ENCODE measurements around the gene ZMYM1.

The ZMYM1 gene

DNA sequence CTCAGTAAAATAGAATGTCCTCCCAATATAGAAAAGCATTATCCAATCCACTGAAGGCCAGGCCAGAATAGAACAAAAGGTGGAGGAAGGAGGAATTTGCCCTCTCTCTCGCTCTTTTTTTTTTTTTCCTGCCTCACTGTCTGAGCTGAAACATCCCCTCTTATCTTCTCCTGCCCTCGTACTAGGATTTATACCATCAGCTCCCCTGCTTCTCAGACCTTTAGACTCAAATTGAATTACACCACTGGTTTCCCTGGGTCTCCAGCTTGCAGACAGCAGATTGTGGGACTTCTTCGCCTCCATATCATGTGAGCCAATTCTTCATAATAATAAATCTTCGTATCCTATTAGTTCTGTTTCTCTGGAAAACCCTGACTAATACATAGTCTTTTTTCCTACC, 42.6 kb upstream of the ZMYM1 start:
- H3K4me3 ChIP-seq (replicated peaks; ENCODE audit: low read depth, low read length) = no peak overlapping the region
- DNase-seq (ENCODE audit: low read depth) = no peak
- TF ChIP-seq, protein P1, sequence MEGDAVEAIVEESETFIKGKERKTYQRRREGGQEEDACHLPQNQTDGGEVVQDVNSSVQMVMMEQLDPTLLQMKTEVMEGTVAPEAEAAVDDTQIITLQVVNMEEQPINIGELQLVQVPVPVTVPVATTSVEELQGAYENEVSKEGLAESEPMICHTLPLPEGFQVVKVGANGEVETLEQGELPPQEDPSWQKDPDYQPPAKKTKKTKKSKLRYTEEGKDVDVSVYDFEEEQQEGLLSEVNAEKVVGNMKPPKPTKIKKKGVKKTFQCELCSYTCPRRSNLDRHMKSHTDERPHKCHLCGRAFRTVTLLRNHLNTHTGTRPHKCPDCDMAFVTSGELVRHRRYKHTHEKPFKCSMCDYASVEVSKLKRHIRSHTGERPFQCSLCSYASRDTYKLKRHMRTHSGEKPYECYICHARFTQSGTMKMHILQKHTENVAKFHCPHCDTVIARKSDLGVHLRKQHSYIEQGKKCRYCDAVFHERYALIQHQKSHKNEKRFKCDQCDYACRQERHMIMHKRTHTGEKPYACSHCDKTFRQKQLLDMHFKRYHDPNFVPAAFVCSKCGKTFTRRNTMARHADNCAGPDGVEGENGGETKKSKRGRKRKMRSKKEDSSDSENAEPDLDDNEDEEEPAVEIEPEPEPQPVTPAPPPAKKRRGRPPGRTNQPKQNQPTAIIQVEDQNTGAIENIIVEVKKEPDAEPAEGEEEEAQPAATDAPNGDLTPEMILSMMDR (IDR thresholded peaks at IDR 0.05; ENCODE audit: low read length, missing control alignments) = no peak

- TF ChIP-seq, protein P1 (IDR thresholded peaks at IDR 0.05; ENCODE audit: low read length, missing control alignments) = no peak
- DNase-seq (ENCODE audit: low read depth) = no peak
- H3K4me3 ChIP-seq (replicated peaks; ENCODE audit: low read depth, low read length) = no peak overlapping the region
Observed at GRCh38 chr1:35037206-35037605, 42.0 kb upstream of the ZMYM1 start.

DNA sequence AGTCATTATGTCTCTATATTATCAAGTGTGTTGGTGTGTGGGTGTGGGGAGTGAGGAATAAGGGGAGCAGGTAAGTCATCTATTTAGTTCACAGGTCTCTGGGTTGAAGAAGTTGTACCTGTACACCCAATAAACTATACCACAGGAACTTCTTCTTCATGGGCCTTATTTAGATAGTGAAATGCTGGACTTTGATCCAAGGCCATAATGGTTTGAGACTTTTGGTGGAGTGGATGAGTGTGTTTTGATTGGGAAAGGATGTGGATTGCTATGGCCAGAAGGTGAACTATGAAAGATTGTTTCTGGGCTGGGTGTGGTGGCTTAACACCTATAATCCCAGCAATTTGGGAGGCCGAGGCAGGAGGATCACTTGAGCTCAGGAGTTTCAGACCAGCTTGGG, 40.5 kb upstream of the ZMYM1 start:
- no peak for DNase-seq (ENCODE audit: low read depth)
- TF ChIP-seq, protein P1 (IDR thresholded peaks at IDR 0.05; ENCODE audit: low read length, missing control alignments) = no peak
- H3K4me3 ChIP-seq (replicated peaks; ENCODE audit: low read depth, low read length) = no peak overlapping the region

- TF ChIP-seq, protein P1 (IDR thresholded peaks at IDR 0.05; ENCODE audit: low read length, missing control alignments) = no peak
- DNase-seq (ENCODE audit: low read depth) = no peak
- no peak overlapping the region for H3K4me3 ChIP-seq (replicated peaks; ENCODE audit: low read depth, low read length)
Observed at GRCh38 chr1:35043498-35043897, 35.7 kb upstream of the ZMYM1 start.

DNA sequence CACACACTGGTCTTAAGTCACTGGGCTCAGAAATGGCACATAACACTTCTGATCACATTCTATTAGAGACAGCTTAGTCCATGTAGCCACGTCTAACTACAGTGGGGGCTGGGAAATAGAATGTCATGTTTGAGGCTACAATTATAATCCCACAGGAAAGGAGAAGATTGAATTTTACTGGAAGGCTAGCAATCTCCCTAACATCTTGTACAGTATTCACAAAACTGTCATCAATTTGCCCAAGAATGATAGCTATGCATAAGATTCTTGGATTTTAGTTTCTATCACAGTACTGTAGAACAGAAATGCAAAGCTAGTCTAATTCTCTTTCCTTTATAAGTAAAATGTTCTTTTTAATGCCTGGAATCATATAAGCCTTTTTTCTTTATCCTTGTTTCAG, 34.8 kb upstream of the ZMYM1 start:
- DNase-seq (ENCODE audit: low read depth) = no peak
- TF ChIP-seq, protein P1 (IDR thresholded peaks at IDR 0.05; ENCODE audit: low read length, missing control alignments) = no peak
- no peak overlapping the region for H3K4me3 ChIP-seq (replicated peaks; ENCODE audit: low read depth, low read length)

DNA sequence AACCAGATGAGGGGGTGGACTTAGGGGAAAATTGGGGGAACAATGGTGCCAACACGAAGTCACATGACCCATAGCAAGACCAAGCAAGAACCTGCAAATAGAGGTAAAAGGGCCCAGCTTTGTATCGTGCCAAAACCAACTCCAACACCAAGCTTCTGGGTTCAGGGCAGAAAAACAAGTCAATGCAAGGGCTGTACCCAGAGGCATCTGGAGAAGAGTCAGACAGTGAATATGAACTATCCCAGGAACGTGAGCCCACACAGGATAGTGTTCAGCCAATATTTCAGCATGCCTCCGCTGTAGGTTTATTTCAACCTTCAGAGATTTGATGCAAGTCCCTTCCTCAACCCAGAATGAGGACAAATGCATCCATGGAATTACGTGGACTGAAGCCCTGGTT, 32.5 kb upstream of the ZMYM1 start:
- DNase-seq (ENCODE audit: low read depth) = no peak
- TF ChIP-seq, protein P1 (IDR thresholded peaks at IDR 0.05; ENCODE audit: low read length, missing control alignments) = no peak
- no peak overlapping the region for H3K4me3 ChIP-seq (replicated peaks; ENCODE audit: low read depth, low read length)

DNA sequence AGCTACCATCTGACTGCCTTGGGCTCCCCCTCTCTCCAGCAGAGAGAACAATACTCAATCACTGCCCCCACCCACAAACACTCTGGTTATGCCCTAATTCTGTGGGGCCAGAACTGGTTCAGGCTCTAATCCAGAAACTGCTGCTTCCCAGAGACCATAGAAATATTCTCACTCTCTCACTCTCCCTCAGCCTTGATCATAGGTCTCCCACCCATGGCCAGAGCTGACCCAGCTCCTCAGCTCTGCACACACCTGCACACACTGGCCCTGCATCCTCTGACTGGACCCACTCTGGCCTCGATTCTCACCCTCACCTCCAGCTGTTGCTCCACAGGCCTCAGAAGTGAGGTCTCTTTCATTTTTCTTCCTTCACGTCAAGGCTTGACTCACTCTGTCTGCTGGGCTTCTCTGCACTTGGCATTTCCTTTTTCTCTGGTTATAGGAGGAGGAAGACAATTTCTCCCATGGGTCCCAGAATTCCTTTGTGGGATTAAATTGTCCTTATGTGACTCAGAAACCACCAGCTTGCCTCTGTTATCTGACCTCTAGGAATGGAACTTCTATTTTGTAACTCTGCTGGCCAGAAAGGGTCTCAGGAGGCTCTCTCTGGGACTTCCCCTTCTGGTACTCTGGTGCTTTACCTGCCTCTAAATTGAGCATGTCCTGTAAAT, 31.9 kb upstream of the ZMYM1 start:
- no peak overlapping the region for H3K4me3 ChIP-seq (replicated peaks; ENCODE audit: low read depth, low read length)
- DNase-seq (ENCODE audit: low read depth) = peak; percentile 97
- TF ChIP-seq, protein P1 (IDR thresholded peaks at IDR 0.05; ENCODE audit: low read length, missing control alignments) = no peak

Measured in fibroblast of pulmonary artery (primary cell).